ENCODE results near the gene ARL4D.

- TF ChIP-seq CTCF (IDR thresholded peaks at IDR 0.05) (no peak), ZFX (IDR thresholded peaks at IDR 0.05; ENCODE audit: borderline replicate concordance) (no peak)
These were observed 3.8 kb downstream of the ARL4D start for GRCh38 chr17:43402567-43402966.

All from 22Rv1 (cell line).